Breast epithelium (tissue), 4 donors: Measurements from ENCODE around the gene CDH10. TPM values are rescaled to one million over a fixed set of nuclear protein-coding genes. Genes with fewer than 3 reads are reported as not detected.

Source experiments
- DNase-seq, 2 donors: peaks; one replicate each; pipeline ENCODE4 v3.0.0-alpha.2; 2019; ENCODE audit warnings: low spot score in 2 of 2
- H3K27ac ChIP-seq, 2 donors: fragments of 200-600 bp; sonication (generic) in 1 of 2; one replicate each; pipeline ENCODE4 v1.5.1; 2016 to 2019; ENCODE audit warnings: mild to moderate bottlenecking in 1 of 2
- H3K27me3 ChIP-seq, 2 donors: fragments of 200-600 bp; sonication (generic) in 1 of 2; one replicate each; pipeline versions ENCODE4 v1.5.1 to v1.6.0; 2017 to 2019; ENCODE audit warnings: control low read depth in 1 of 2, mild to moderate bottlenecking in 1 of 2
- H3K36me3 ChIP-seq: fragments of 200-600 bp; one replicate; pipeline ENCODE4 v1.5.1; 2019
- H3K4me1 ChIP-seq, 2 donors: fragments of 200-600 bp; sonication (generic); one replicate each; pipeline ENCODE4 v1.5.1; 2016 to 2019; ENCODE audit warnings: control low read depth in 1 of 2
- H3K4me3 ChIP-seq, 3 donors: fragments of 200-600 bp; sonication (generic); 1 replicate in 2 of 3; 2 replicates in 1 of 3; pipeline ENCODE4 v1.5.1; 2016 to 2019; ENCODE audit warnings: mild to moderate bottlenecking in 3 of 3, moderate library complexity in 2 of 3
- H3K9me3 ChIP-seq, 2 donors: fragments of 200-600 bp; sonication (generic) in 1 of 2; one replicate each; pipeline ENCODE4 v1.5.1; 2016 to 2019; ENCODE audit warnings: control low read depth in 1 of 2
- POLR2A ChIP-seq: fragments of 450-650 bp; IDR thresholded peaks from one replicate; pipeline ENCODE4 v1.6.1; 2016; ENCODE audit warnings: antibody characterized with exemption, mild to moderate bottlenecking, moderate library complexity
- POLR2AphosphoS5 ChIP-seq, 3 donors: sonication (generic); formaldehyde crosslinking; IDR thresholded peaks; one replicate each; pipeline ENCODE4 v1.6.1; 2017; ENCODE audit warnings: antibody characterized with exemption in 3 of 3
- intact Hi-C: fragments of 100-400 bp; cut with DNase I; formaldehyde crosslinking; loops from one replicate; pipeline ENCODE4 v1.15.1; 2023; ENCODE audit warnings: low total_unique reads
- total RNA-seq, 3 donors: library from RNA; depleted of rRNA; stranded (reverse); fragments of >200 nt; gene quantifications; one replicate each; pipeline ENCODE4 v1.1.0, GENCODE V29; 2016
- TF ChIP-seq, protein P1 (sequence below), 3 donors: fragments of 450-650 bp; IDR thresholded peaks; one replicate each; pipeline ENCODE4 v1.5.1; 2016 to 2017; ENCODE audit warnings: antibody characterized with exemption in 3 of 3, mild to moderate bottlenecking in 3 of 3, moderate library complexity in 3 of 3

CDH10 gene
- total RNA-seq, 3 donors from 2014 or later = not detected

DNA sequence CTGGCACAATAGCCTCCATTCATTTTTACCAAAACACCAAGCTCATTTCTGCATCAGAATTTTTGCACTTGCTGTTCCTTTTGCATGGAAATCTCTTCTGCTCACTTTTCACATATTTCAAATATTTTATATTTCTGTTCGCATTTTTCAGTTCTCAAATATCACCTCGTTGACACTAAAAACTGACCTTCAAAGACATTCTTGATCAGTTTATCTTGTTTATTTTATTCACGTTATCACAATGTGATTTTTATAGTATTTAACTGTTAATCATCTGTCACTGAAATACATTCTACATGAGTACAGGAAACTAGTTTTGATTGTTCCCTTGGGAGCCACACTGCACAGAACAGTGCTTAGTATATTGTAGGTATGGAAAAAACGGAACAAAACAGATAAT is 29.6 kb downstream of the CDH10 start:
- H3K27me3 ChIP-seq = no peaks in the 10 kb centered on the region
- intact Hi-C loops = no loop called here
- H3K27ac ChIP-seq = no peak overlapping the region
- no peaks in the 10 kb centered on the region for H3K36me3 ChIP-seq
- no peak for TF ChIP-seq POLR2A
- TF ChIP-seq, protein P1, sequence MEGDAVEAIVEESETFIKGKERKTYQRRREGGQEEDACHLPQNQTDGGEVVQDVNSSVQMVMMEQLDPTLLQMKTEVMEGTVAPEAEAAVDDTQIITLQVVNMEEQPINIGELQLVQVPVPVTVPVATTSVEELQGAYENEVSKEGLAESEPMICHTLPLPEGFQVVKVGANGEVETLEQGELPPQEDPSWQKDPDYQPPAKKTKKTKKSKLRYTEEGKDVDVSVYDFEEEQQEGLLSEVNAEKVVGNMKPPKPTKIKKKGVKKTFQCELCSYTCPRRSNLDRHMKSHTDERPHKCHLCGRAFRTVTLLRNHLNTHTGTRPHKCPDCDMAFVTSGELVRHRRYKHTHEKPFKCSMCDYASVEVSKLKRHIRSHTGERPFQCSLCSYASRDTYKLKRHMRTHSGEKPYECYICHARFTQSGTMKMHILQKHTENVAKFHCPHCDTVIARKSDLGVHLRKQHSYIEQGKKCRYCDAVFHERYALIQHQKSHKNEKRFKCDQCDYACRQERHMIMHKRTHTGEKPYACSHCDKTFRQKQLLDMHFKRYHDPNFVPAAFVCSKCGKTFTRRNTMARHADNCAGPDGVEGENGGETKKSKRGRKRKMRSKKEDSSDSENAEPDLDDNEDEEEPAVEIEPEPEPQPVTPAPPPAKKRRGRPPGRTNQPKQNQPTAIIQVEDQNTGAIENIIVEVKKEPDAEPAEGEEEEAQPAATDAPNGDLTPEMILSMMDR (IDR thresholded peaks at IDR 0.05) = no peak
- TF ChIP-seq POLR2AphosphoS5 (IDR thresholded peaks at IDR 0.05) = no peak
- H3K9me3 ChIP-seq = no peaks in the 10 kb centered on the region
- no peak overlapping the region for H3K4me3 ChIP-seq
- no peaks in the 10 kb centered on the region for H3K4me1 ChIP-seq
- no peak for DNase-seq

DNA sequence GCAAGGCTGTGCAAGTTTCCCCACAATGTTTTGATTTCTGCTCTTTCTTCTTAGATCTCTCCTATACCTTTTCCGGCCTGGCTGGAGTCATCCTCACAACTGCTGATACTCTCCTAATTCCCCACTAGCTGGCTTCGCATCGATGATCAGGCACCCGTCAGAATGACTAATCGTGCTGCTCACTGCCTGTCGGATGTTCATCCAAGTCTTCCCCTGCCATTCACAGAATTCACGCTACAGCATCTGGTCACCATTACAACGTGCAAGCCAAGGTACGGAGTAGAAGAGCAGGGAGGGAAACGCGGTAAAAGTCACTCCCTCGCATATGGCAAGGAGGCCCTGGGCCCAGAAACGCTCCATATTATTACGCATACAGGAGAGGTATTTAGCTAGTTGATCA is 35.1 kb downstream of the CDH10 start:
- no peak overlapping the region for H3K27ac ChIP-seq
- H3K9me3 ChIP-seq = no peaks in the 10 kb centered on the region
- no peak overlapping the region for H3K4me3 ChIP-seq
- no peak for DNase-seq
- no peaks in the 10 kb centered on the region for H3K27me3 ChIP-seq
- TF ChIP-seq POLR2AphosphoS5 (IDR thresholded peaks at IDR 0.05) = no peak
- TF ChIP-seq POLR2A = no peak
- TF ChIP-seq, protein P1 (IDR thresholded peaks at IDR 0.05) = no peak
- intact Hi-C loops = no loop called here
- no peaks in the 10 kb centered on the region for H3K36me3 ChIP-seq
- no peaks in the 10 kb centered on the region for H3K4me1 ChIP-seq

DNA sequence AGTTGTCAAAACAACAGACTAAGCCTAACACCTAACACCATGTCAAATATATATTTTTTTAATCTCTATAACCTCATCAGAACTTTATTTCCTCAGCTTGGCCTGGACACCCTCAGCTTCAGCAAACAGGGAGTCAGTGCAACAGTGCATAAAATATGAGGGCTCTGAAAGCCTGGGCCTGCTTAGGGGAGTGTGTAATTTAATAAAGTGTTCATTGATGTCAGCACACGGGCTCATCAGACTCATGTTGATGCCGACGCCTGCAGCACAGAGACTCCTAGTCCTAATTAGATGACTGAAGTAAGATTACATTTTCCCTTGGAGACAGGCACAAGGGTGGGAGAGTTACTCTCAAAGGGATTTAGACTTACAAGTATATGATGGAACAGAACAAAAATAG is 37.8 kb downstream of the CDH10 start:
- no peak for DNase-seq

DNA sequence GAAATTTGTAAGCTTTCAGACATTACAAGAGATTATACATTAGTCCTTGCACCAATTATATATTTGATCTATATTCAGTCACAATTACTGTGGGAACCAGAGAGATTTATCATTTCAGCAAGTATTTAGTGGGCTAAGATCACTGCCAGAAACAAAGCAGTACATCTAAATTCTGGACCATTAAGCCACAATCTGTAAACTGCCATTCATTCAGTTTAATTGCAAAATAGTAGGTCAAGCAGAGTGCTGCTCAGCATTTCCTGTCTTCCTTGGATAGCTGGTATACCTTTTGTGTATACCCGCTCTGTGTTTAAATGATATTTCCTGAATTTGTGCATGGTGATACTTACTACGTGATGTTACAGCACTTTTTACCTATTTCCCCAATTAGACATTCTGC is 42.6 kb downstream of the CDH10 start:
- no peak for DNase-seq
- Histone ChIP-seq H3K27ac (no peak overlapping the region), H3K4me1 (no peaks in the 10 kb centered on the region), H3K36me3 (no peaks in the 10 kb centered on the region), H3K4me3 (no peak overlapping the region), H3K27me3 (no peaks in the 10 kb centered on the region), H3K9me3 (no peaks in the 10 kb centered on the region)
- intact Hi-C loops = no loop called here
- TF ChIP-seq, protein P1 (IDR thresholded peaks at IDR 0.05) = no peak
- TF ChIP-seq POLR2AphosphoS5 (IDR thresholded peaks at IDR 0.05) (no peak), POLR2A (no peak)

More for the DNA sequence above, 37.8 kb downstream of the CDH10 start:
- intact Hi-C loops = no loop called here
- Histone ChIP-seq H3K4me1 (no peaks in the 10 kb centered on the region), H3K9me3 (no peaks in the 10 kb centered on the region), H3K4me3 (no peak overlapping the region), H3K36me3 (no peaks in the 10 kb centered on the region), H3K27me3 (no peaks in the 10 kb centered on the region), H3K27ac (no peak overlapping the region)
- TF ChIP-seq, protein P1 (IDR thresholded peaks at IDR 0.05) = no peak
- TF ChIP-seq POLR2AphosphoS5 (IDR thresholded peaks at IDR 0.05) (no peak), POLR2A (no peak)

DNA sequence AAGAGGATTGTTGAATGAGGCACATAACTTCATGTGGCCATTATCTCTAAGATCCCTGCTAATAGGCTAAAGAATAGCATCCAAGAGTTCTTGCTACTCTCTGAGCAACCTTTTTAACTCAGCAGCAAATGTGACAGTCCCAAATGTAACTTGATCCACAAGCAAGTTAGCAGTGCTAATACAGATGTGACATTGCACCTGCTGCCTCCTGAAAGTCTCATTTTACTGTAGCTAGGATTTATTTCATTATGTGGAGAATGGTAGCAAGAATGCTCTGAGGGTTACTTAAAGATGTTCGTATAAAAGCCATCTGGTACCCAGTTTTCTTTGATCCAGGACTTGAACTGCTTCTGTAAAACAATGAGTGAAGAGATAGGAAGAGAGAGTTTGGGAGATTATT is 45.8 kb downstream of the CDH10 start:
- Histone ChIP-seq H3K27ac (no peak overlapping the region), H3K9me3 (no peaks in the 10 kb centered on the region), H3K4me3 (no peak overlapping the region), H3K27me3 (no peaks in the 10 kb centered on the region), H3K4me1 (no peaks in the 10 kb centered on the region), H3K36me3 (no peaks in the 10 kb centered on the region)
- DNase-seq = no peak
- intact Hi-C loops = loop anchor here (5.0 kb wide), 1 partner anchor 1863 kb away; no protein-coding TSS in a partner anchor
- no peak for TF ChIP-seq POLR2A
- TF ChIP-seq POLR2AphosphoS5 (IDR thresholded peaks at IDR 0.05) = no peak
- TF ChIP-seq, protein P1 (IDR thresholded peaks at IDR 0.05) = no peak
